GM12891 (cell line): ENCODE results near the gene RNLS.

ENCODE experiments used
- PAX5 ChIP-seq: IDR thresholded peaks from 2 replicates; pipeline ENCODE4 v1.6.1; 2011; ENCODE audit warnings: low read length, moderate library complexity, mild to moderate bottlenecking; ENCODE audit not compliant: insufficient read depth, severe bottlenecking
- POLR2A ChIP-seq: IDR thresholded peaks from 2 replicates; pipeline ENCODE4 v1.6.1; 2011; ENCODE audit warnings: low read depth, low read length, control low read depth
- POLR2AphosphoS5 ChIP-seq: IDR thresholded peaks from 2 replicates; pipeline ENCODE4 v1.6.1; 2011; ENCODE audit warnings: low read depth, low read length, control low read depth
- POU2F2 ChIP-seq: IDR thresholded peaks from 2 replicates; pipeline ENCODE4 v1.6.1; 2011; ENCODE audit warnings: low read depth, mild to moderate bottlenecking, control low read depth, low read length, moderate library complexity
- SPI1 ChIP-seq: IDR thresholded peaks from 2 replicates; pipeline ENCODE4 v1.6.1; 2011; ENCODE audit warnings: low read depth, low read length, control low read depth
- TAF1 ChIP-seq: IDR thresholded peaks from 2 replicates; pipeline ENCODE4 v1.6.1; 2011; ENCODE audit warnings: low read depth, low read length, control low read depth

DNA sequence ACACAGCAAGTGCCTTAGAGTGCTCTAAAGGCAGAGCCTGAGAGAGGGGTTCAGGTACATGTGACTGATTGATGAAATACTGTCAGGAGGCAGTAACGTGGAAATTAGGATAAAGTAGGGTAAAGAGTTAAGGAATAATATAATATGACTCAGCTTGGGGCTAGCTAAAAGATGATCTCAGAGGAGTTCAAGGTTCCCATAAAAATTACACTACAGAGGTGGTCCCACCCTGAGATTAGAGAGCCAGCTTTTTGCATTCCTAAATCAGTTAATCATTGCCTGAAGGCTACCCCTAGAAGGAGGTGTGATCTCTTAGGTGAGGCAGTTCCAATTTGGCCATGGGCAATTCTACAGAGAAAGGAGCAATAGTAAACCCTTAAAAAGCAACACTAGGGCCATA is 9.3 kb upstream of the RNLS start:
- no peak for TF ChIP-seq SPI1
- no peak for TF ChIP-seq POLR2A
- no peak for TF ChIP-seq TAF1
- TF ChIP-seq POLR2AphosphoS5: no peak
- no peak for TF ChIP-seq PAX5
- TF ChIP-seq POU2F2: no peak
